Endothelial cell of umbilical vein (primary cell): ENCODE measurements around the gene ARNT2. TPM values are rescaled to one million over a fixed set of nuclear protein-coding genes. Genes with fewer than 3 reads are reported as not detected.
A peak's percentile ranks its signal among the peaks of the same experiment; 100 is the strongest.

Experiments
- BruUV-seq: library from RNA; stranded (reverse); fragments of 400-500 nt; replicated peaks from 2 replicates; lab custom pipeline; 2021; lab: Mats Ljungman, UMichigan
- CTCF ChIA-PET: fragments of 300-600, 350-600 bp; sonication (Branson Sonifier 250); formaldehyde crosslinking; loops from one replicate; lab custom pipeline; 2021; ENCODE audit warnings: antibody characterized with exemption, inconsistent platforms; lab: Charles Lee
- POLR2A ChIA-PET: fragments of 300-600, 350-600 bp; sonication (Branson Sonifier 250); formaldehyde crosslinking; loops from one replicate; lab custom pipeline; 2021; ENCODE audit warnings: antibody characterized with exemption, inconsistent platforms; lab: Charles Lee
- DNase-seq: peaks from one replicate; pipeline ENCODE4 v3.0.0-alpha.2; 2011; ENCODE audit warnings: low read depth, low spot score
- FAIRE-seq: peaks from 2 replicates; lab custom pipeline; 2011; peaks lifted over from hg19 to GRCh38; lab: Jason Lieb, UNC
- H2AFZ ChIP-seq: 2 replicates; pipeline ENCODE4 v1.6.0; 2012; ENCODE audit warnings: low read depth, low read length, control low read depth, inconsistent platforms
- H3K27ac ChIP-seq: 2 replicates; pipeline ENCODE4 v1.5.1; 2011; ENCODE audit warnings: low read depth, mild to moderate bottlenecking, control low read depth, low read length, moderate library complexity; ENCODE audit not compliant: insufficient read depth
- H3K27me3 ChIP-seq, 2 experiments: 2 replicates each; pipeline versions ENCODE4 v1.6.0 to v1.6.1; 2011; ENCODE audit warnings: low read length in 2 of 2, mixed read lengths in 1 of 2; ENCODE audit not compliant: control insufficient read depth in 2 of 2, insufficient read depth in 2 of 2
- H3K36me3 ChIP-seq, 2 experiments: 2 replicates in 1 of 2; 3 replicates in 1 of 2; pipeline ENCODE4 v1.5.1; 2011; ENCODE audit warnings: low read length in 2 of 2, mild to moderate bottlenecking in 1 of 2, moderate library complexity in 1 of 2; ENCODE audit not compliant: control insufficient read depth in 2 of 2, insufficient read depth in 2 of 2; ENCODE audit errors: extremely low read depth in 1 of 2
- H3K4me1 ChIP-seq: 3 replicates; pipeline ENCODE4 v1.5.1; 2011; ENCODE audit warnings: mild to moderate bottlenecking, low read length; ENCODE audit not compliant: control insufficient read depth, insufficient read depth; ENCODE audit errors: extremely low read depth
- H3K4me2 ChIP-seq: 2 replicates; pipeline ENCODE4 v1.6.1; 2011; ENCODE audit warnings: low read length, control low read depth, mixed read lengths; ENCODE audit not compliant: insufficient read depth
- H3K4me3 ChIP-seq, 3 experiments: fragments of 200-600 bp in 1 of 3; sonication (generic), shearing (Covaris generic) in 1 of 3; replicated peaks in 1 of 3; 2 replicates each; pipeline ENCODE4 v1.5.1; 2011 to 2016; ENCODE audit warnings: control low read depth in 3 of 3, low read length in 3 of 3, mild to moderate bottlenecking in 2 of 3, inconsistent platforms in 1 of 3, low read depth in 1 of 3, moderate library complexity in 1 of 3; ENCODE audit not compliant: insufficient read depth in 1 of 3
- H3K79me2 ChIP-seq: 2 replicates; pipeline ENCODE4 v1.6.0; 2012; ENCODE audit warnings: low read length, inconsistent platforms; ENCODE audit not compliant: control insufficient read depth, insufficient read depth
- H3K9ac ChIP-seq: replicated peaks from 2 replicates; pipeline ENCODE3; 2011; ENCODE audit warnings: low read length, control low read depth; ENCODE audit not compliant: insufficient read depth; ENCODE audit errors: extremely low read depth
- H3K9me1 ChIP-seq: replicated peaks from 3 replicates; pipeline ENCODE4 v1.6.0; 2011; ENCODE audit warnings: mild to moderate bottlenecking, low read length; ENCODE audit not compliant: control insufficient read depth, insufficient read depth; ENCODE audit errors: extremely low read depth
- H3K9me3 ChIP-seq: replicated peaks from 2 replicates; pipeline ENCODE4 v1.5.1; 2012; ENCODE audit warnings: low read length, inconsistent platforms; ENCODE audit not compliant: control insufficient read depth, insufficient read depth
- H4K20me1 ChIP-seq: replicated peaks from 2 replicates; pipeline ENCODE3; 2011; ENCODE audit warnings: mild to moderate bottlenecking, low read length; ENCODE audit not compliant: control insufficient read depth, insufficient read depth; ENCODE audit errors: extremely low read depth
- EZH2 ChIP-seq: IDR thresholded peaks from 2 replicates; pipeline ENCODE4 v1.6.1; 2012; ENCODE audit warnings: borderline replicate concordance, low read depth, mild to moderate bottlenecking, moderate library complexity, low read length, inconsistent platforms; ENCODE audit not compliant: severe bottlenecking
- GATA2 ChIP-seq: IDR thresholded peaks from 2 replicates; pipeline ENCODE4 v1.7.0; 2011; ENCODE audit warnings: low read depth, mild to moderate bottlenecking, moderate library complexity, mixed read lengths, low read length; ENCODE audit not compliant: insufficient read length, insufficient read depth
- JUN ChIP-seq: IDR thresholded peaks from 2 replicates; pipeline ENCODE4 v1.6.1; 2011; ENCODE audit warnings: borderline replicate concordance, low read depth; ENCODE audit not compliant: insufficient read length, insufficient read depth
- MAX ChIP-seq: IDR thresholded peaks from 2 replicates; pipeline ENCODE4 v1.6.1; 2011; ENCODE audit not compliant: insufficient read depth, insufficient read length
- MYC ChIP-seq: IDR thresholded peaks from one replicate; pipeline ENCODE4 v1.6.1; 2011; ENCODE audit warnings: mild to moderate bottlenecking, low read depth, low read length
- POLR2A ChIP-seq: IDR thresholded peaks from 2 replicates; pipeline ENCODE4 v1.6.1; 2012; ENCODE audit warnings: low read depth, mild to moderate bottlenecking, control low read depth, low read length
- POLR2AphosphoS5 ChIP-seq: IDR thresholded peaks from 2 replicates; pipeline ENCODE4 v1.6.1; 2012; ENCODE audit warnings: low read depth, mild to moderate bottlenecking, control low read depth, low read length, moderate library complexity; ENCODE audit not compliant: insufficient read depth
- dilution Hi-C: fragments of 300-500 bp; cut with MboI; formaldehyde crosslinking; loops from one replicate; pipeline ENCODE4 v1.15.0; 2019; ENCODE audit warnings: low sequenced_read_pairs; ENCODE audit not compliant: extremely low pct_ligation_motif_present
- intact Hi-C: fragments of 100-400 bp; cut with micrococcal nuclease; formaldehyde crosslinking; loops from one replicate; pipeline ENCODE4 v1.10.0; 2022
- polyA plus RNA-seq, 4 experiments: library from polyadenylated mRNA; depleted of rRNA in 3 of 4; stranded (reverse) in 3 of 4; unstranded in 1 of 4; fragments of >200 nt; gene quantifications; 2 replicates each; pipeline versions ENCODE4 v1.2.1 to v1.2.3, GENCODE V29; 2011 to 2012; ENCODE audit warnings: missing spikeins in 1 of 4
- total RNA-seq: library from RNA; stranded (reverse); gene quantifications from 2 replicates; pipeline ENCODE4 v1.2.3, GENCODE V29; 2021
- TF ChIP-seq, protein P1 (sequence below), 2 donors: IDR thresholded peaks; 1 replicate in 1 of 2; 2 replicates in 1 of 2; pipeline ENCODE4 v1.5.1; 2011; ENCODE audit warnings: low read length in 2 of 2, mild to moderate bottlenecking in 2 of 2, moderate library complexity in 2 of 2, control low read depth in 1 of 2, inconsistent platforms in 1 of 2, low read depth in 1 of 2; ENCODE audit not compliant: insufficient read depth in 1 of 2; ENCODE audit errors: extremely low read depth in 1 of 2

Gene ARNT2
- total and polyA plus RNA-seq, 2 donors (not counting 3 experiments of a cell fraction or from before 2014, with no cell fraction given), result 0.03 to 0.20 TPM

GRCh38 chr15:80606511-80607071, 202.4 kb downstream of the ARNT2 start:
- no peaks in the 10 kb centered on the region for H3K36me3 ChIP-seq

GRCh38 chr15:80607287-80607980, 203.3 kb downstream of the ARNT2 start:
- Histone ChIP-seq H3K9ac (no peak overlapping the region), H3K36me3 (no peaks in the 10 kb centered on the region), H2AFZ (no peak overlapping the region), H3K9me1 (no peaks in the 10 kb centered on the region), H3K27me3 (no peaks in the 10 kb centered on the region), H3K27ac (no peak overlapping the region), H3K4me1 (peaks cover 21% of the 10 kb centered on the region), H3K79me2 (no peaks in the 10 kb centered on the region), H3K9me3 (no peaks in the 10 kb centered on the region), H3K4me2 (no peak overlapping the region), H3K4me3 (no peak overlapping the region), H4K20me1 (no peaks in the 10 kb centered on the region)
- intact Hi-C loops (no loop called here), dilution Hi-C loops (no loop called here)
- FAIRE-seq (peak; percentile 28), DNase-seq (no peak)
- ChIA-PET POLR2A (no interaction called here), CTCF (interaction anchor here (1.2 to 3.6 kb wide), 2 partner anchors 40 to 169 kb away, joined by 3 to 24 read pairs; no protein-coding TSS in a partner anchor)
- TF ChIP-seq POLR2AphosphoS5 (no peak), JUN (no peak), EZH2 (no peak), POLR2A (no peak), GATA2 (no peak), MYC (no peak), MAX (no peak)
- TF ChIP-seq, protein P1, sequence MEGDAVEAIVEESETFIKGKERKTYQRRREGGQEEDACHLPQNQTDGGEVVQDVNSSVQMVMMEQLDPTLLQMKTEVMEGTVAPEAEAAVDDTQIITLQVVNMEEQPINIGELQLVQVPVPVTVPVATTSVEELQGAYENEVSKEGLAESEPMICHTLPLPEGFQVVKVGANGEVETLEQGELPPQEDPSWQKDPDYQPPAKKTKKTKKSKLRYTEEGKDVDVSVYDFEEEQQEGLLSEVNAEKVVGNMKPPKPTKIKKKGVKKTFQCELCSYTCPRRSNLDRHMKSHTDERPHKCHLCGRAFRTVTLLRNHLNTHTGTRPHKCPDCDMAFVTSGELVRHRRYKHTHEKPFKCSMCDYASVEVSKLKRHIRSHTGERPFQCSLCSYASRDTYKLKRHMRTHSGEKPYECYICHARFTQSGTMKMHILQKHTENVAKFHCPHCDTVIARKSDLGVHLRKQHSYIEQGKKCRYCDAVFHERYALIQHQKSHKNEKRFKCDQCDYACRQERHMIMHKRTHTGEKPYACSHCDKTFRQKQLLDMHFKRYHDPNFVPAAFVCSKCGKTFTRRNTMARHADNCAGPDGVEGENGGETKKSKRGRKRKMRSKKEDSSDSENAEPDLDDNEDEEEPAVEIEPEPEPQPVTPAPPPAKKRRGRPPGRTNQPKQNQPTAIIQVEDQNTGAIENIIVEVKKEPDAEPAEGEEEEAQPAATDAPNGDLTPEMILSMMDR (IDR thresholded peaks at IDR 0.05; ENCODE audit: extremely low read depth in 1 of 2, insufficient read depth in 1 of 2, low read depth in 1 of 2, low read length in 2 of 2), result no peak
- no TSS peak for BruUV-seq

More at GRCh38 chr15:80606511-80607071, 202.4 kb downstream of the ARNT2 start:
- H3K27ac ChIP-seq, result no peak overlapping the region
- ChIA-PET POLR2A (no interaction called here), CTCF (interaction anchor here (1.2 to 3.6 kb wide), 2 partner anchors 39 to 170 kb away, joined by 3 to 24 read pairs; no protein-coding TSS in a partner anchor)
- no peaks in the 10 kb centered on the region for H3K27me3 ChIP-seq
- dilution Hi-C loops, result no loop called here
- no peak overlapping the region for H3K9ac ChIP-seq
- no peak overlapping the region for H3K4me2 ChIP-seq
- TF ChIP-seq POLR2AphosphoS5 (no peak), POLR2A (no peak), MAX (no peak), MYC (no peak)
- no peak for DNase-seq
- no peaks in the 10 kb centered on the region for H3K9me1 ChIP-seq
- peaks cover 21% of the 10 kb centered on the region for H3K4me1 ChIP-seq
- H3K79me2 ChIP-seq, result no peaks in the 10 kb centered on the region
- no peak for FAIRE-seq
- intact Hi-C loops, result no loop called here
- no peaks in the 10 kb centered on the region for H3K9me3 ChIP-seq
- H4K20me1 ChIP-seq, result no peaks in the 10 kb centered on the region
- H2AFZ ChIP-seq, result no peak overlapping the region
- no peak overlapping the region for H3K4me3 ChIP-seq
- BruUV-seq, result no TSS peak
